ENCODE results near the gene ITPRID2.
"Not testable (repeated sequence)": the region's sequence is repeated elsewhere in the genome, so short reads cannot be mapped to it uniquely, and the experiment has no call there.

ITPRID2 gene

GRCh38 chr2:181918188-181918587, 26.7 kb downstream of the ITPRID2 start:
- DNase-seq = no peak

- DNase-seq = no peak
Measured at GRCh38 chr2:181923121-181923520, 31.6 kb downstream of the ITPRID2 start.

- DNase-seq = no peak
Measured at GRCh38 chr2:181924336-181924735, 32.8 kb downstream of the ITPRID2 start.

- no peak for DNase-seq
Measured at GRCh38 chr2:181934694-181935093, 43.2 kb downstream of the ITPRID2 start.

GRCh38 chr2:181937473-181937872, 45.9 kb downstream of the ITPRID2 start:
- no peak for DNase-seq

- no peak for DNase-seq
Measured at GRCh38 chr2:181943411-181944124, 52.0 kb downstream of the ITPRID2 start.

- DNase-seq = no peak
Measured at GRCh38 chr2:181944164-181944913, 52.8 kb downstream of the ITPRID2 start.

- DNase-seq = no peak
Measured at GRCh38 chr2:181944914-181945291, 53.4 kb downstream of the ITPRID2 start.

- no peak for DNase-seq
Measured at GRCh38 chr2:181946444-181947127, 55.1 kb downstream of the ITPRID2 start.

GRCh38 chr2:181947273-181947672, 55.7 kb downstream of the ITPRID2 start:
- no peak for DNase-seq

- DNase-seq = no peak
Measured at GRCh38 chr2:181948227-181948626, 56.7 kb downstream of the ITPRID2 start.

- DNase-seq = no peak
Measured at GRCh38 chr2:181949047-181949446, 57.5 kb downstream of the ITPRID2 start.

- DNase-seq = no peak
Measured at GRCh38 chr2:181952404-181953226, 61.1 kb downstream of the ITPRID2 start.

- no peak for DNase-seq
Measured at GRCh38 chr2:181953881-181954537, 62.5 kb downstream of the ITPRID2 start.

- no peak for DNase-seq
Measured at GRCh38 chr2:181954538-181954883, 63.0 kb downstream of the ITPRID2 start.

- no peak for DNase-seq
Measured at GRCh38 chr2:181955010-181955409, 63.5 kb downstream of the ITPRID2 start.

- not testable (repeated sequence) for DNase-seq
Measured at GRCh38 chr2:181955866-181956265, 64.3 kb downstream of the ITPRID2 start.

GRCh38 chr2:181957668-181958067, 66.1 kb downstream of the ITPRID2 start:
- no peak for DNase-seq

GRCh38 chr2:181958726-181959125, 67.2 kb downstream of the ITPRID2 start:
- DNase-seq = no peak

- DNase-seq = no peak
Measured at GRCh38 chr2:181959508-181959907, 68.0 kb downstream of the ITPRID2 start.

- not testable (repeated sequence) for DNase-seq
Measured at GRCh38 chr2:181961167-181961566, 69.6 kb downstream of the ITPRID2 start.

GRCh38 chr2:181962142-181962541, 70.6 kb downstream of the ITPRID2 start:
- no peak for DNase-seq
